ENCODE results near the gene ING2. TPM values are rescaled to one million over a fixed set of nuclear protein-coding genes. Genes with fewer than 3 reads are reported as not detected.

The ING2 gene
- total RNA-seq, 1 donor from 2014 or later = 4.3 TPM

DNA sequence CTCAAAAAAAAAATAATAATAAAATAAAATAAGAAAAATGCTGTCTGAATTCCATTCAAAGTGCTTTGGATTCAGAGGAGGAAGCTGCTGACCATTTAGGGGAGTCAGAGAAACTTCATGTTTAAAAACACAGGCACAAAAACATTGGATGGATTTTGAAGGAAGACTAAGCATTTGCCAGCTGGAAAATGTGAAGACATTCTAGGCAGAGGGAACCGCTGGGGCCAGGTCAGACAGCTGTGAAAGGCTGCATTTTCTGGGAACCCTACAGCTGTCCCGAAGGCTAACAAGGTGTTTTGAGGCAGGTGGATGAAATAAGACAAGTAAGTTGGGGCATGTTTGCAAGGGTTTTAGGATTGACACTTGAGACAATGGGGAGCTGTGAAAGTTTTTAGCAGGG lies 38.6 kb downstream of the ING2 start:
- Mint-ChIP-seq H3K27me3 (peaks cover 15% of the 10 kb centered on the region), H3K4me1 (no peaks in the 10 kb centered on the region), H3K36me3 (ENCODE audit: low read depth) (no peaks in the 10 kb centered on the region), H3K9me3 (peaks cover 12% of the 10 kb centered on the region), H3K27ac (no peak overlapping the region), H3K4me3 (no peak overlapping the region)
- POLR2A ChIA-PET = no interaction called here
- DNase-seq = no peak
- TF ChIP-seq CTCF (IDR thresholded peaks at IDR 0.05) = no peak
- ATAC-seq (ENCODE audit: low read depth) = no peak
- CTCF ChIA-PET = interaction anchor here (0.9 kb wide), 1 partner anchor 74 kb away, joined by 3 read pairs; no protein-coding TSS in a partner anchor
- intact Hi-C loops (cut with micrococcal nuclease) = no loop called here

- H3K27ac Mint-ChIP-seq = no peak overlapping the region
- peaks cover 17% of the 10 kb centered on the region for H3K27me3 Mint-ChIP-seq
- no peaks in the 10 kb centered on the region for H3K36me3 Mint-ChIP-seq (ENCODE audit: low read depth)
- H3K4me1 Mint-ChIP-seq = no peaks in the 10 kb centered on the region
- peaks cover 12% of the 10 kb centered on the region for H3K9me3 Mint-ChIP-seq
- ChIA-PET CTCF (no interaction called here), POLR2A (no interaction called here)
- intact Hi-C loops (cut with micrococcal nuclease) = no loop called here
- H3K4me3 Mint-ChIP-seq = no peak overlapping the region
- no peak for DNase-seq
- ATAC-seq (ENCODE audit: low read depth) = no peak
- no peak for TF ChIP-seq CTCF (IDR thresholded peaks at IDR 0.05)
Observed at GRCh38 chr4:183544109-183544508, 39.3 kb downstream of the ING2 start.

- POLR2A ChIA-PET = no interaction called here
- Mint-ChIP-seq H3K4me3 (no peak overlapping the region), H3K4me1 (no peaks in the 10 kb centered on the region), H3K27me3 (peaks cover 19% of the 10 kb centered on the region), H3K36me3 (ENCODE audit: low read depth) (no peaks in the 10 kb centered on the region), H3K9me3 (peaks cover 12% of the 10 kb centered on the region), H3K27ac (no peak overlapping the region)
- no peak for TF ChIP-seq CTCF (IDR thresholded peaks at IDR 0.05)
- CTCF ChIA-PET = no interaction called here
- DNase-seq (no peak), ATAC-seq (ENCODE audit: low read depth) (no peak)
- intact Hi-C loops (cut with micrococcal nuclease) = no loop called here
Observed at GRCh38 chr4:183546376-183546775, 41.5 kb downstream of the ING2 start.

DNA sequence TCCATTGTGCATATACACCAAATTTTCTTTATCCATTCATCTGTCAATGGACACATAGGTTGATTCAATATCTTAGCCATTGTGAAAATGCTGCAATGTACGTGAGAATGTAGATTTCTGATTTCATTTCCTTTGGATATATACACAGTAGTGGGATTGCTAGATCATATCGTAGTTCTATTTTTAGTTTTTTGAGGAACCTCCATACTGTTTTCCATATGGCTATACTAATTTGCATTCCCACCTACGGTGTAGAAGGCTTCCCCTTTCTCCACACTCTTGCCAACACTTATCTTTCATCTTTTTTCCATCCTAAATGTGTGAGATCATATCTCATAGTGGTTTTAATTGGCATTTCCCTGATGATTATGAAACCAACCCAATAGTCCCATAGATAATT lies 43.4 kb downstream of the ING2 start:
- ChIA-PET CTCF (no interaction called here), POLR2A (no interaction called here)
- H3K4me1 Mint-ChIP-seq = no peaks in the 10 kb centered on the region
- H3K9me3 Mint-ChIP-seq = peaks cover 12% of the 10 kb centered on the region
- TF ChIP-seq CTCF (IDR thresholded peaks at IDR 0.05) = no peak
- H3K27me3 Mint-ChIP-seq = peaks cover 19% of the 10 kb centered on the region
- no peaks in the 10 kb centered on the region for H3K36me3 Mint-ChIP-seq (ENCODE audit: low read depth)
- no peak for DNase-seq
- H3K4me3 Mint-ChIP-seq = no peak overlapping the region
- H3K27ac Mint-ChIP-seq = no peak overlapping the region
- no peak for ATAC-seq (ENCODE audit: low read depth)
- intact Hi-C loops (cut with micrococcal nuclease) = no loop called here

- no peak overlapping the region for H3K27ac Mint-ChIP-seq
- ATAC-seq (ENCODE audit: low read depth) (no peak), DNase-seq (no peak)
- ChIA-PET POLR2A (no interaction called here), CTCF (no interaction called here)
- H3K9me3 Mint-ChIP-seq = no peaks in the 10 kb centered on the region
- H3K27me3 Mint-ChIP-seq = peaks cover 14% of the 10 kb centered on the region
- no peak overlapping the region for H3K4me3 Mint-ChIP-seq
- H3K4me1 Mint-ChIP-seq = no peaks in the 10 kb centered on the region
- intact Hi-C loops (cut with micrococcal nuclease) = no loop called here
- no peak for TF ChIP-seq CTCF (IDR thresholded peaks at IDR 0.05)
- H3K36me3 Mint-ChIP-seq (ENCODE audit: low read depth) = no peaks in the 10 kb centered on the region
Observed at GRCh38 chr4:183550345-183551093, 45.7 kb downstream of the ING2 start.
